Measurements from ENCODE around the gene CRNN. TPM values are rescaled to one million over a fixed set of nuclear protein-coding genes. Genes with fewer than 3 reads are reported as not detected.

CRNN gene
- total RNA-seq, 1 donor from 2014 or later: not detected

DNA sequence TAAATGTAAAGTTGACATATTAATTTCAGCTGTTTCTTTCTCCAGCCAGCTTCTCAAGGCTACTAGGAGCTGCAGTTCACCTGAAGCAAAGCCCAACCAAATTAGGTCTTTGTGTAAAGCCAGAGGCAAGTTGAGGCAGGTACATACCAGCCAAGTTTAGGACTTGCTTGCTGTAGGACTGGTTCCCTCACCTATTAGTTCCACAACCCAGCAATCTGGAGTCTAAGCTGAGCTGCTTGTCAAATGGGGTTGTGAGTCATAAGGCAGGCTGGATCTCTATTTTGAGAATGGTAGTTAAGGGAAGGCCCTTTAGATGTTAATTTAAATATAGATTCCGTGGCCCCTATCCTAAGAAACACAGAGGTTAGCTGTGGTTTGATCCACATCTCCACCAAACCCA is 46.6 kb downstream of the CRNN start:
- intact Hi-C loops (cut with DNase I): no loop called here
- ATAC-seq (no peak), DNase-seq (ENCODE audit: missing footprints) (no peak)

DNA sequence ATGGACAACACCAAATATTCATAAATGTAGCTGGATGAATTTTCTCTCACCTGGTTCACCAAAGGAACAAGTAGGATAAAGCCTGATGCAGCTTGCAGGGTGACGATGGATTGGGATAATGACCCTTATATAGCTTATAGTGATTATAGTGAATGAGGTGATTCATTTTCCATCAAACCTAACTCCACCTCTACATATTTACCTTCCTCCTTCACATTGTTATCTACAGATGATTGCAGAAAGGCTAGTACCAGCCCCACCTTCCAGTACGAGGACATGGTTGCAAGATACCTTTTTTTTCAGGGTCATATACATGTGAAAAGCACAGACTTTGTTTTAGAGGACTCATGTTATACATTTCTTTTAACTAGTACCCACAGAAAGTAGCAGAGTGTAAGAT is 54.2 kb downstream of the CRNN start, which contains the start of gene FLG2:
TSS of gene FLG2 (minus strand) at position 101 of the 400 bp plus-strand sequence. CDS start 1,122 bp downstream, outside the sequence.
- intact Hi-C loops (cut with DNase I): no loop called here
- ATAC-seq: no peak
- no peak for DNase-seq (ENCODE audit: missing footprints)

Other genes starting within 250 kb of the CRNN start
- gene HRNR, start 190.1 kb downstream of the CRNN start, total RNA-seq: not detected
- not detected for gene FLG, start 89.0 kb downstream of the CRNN start, total RNA-seq
- not detected for gene FLG2, start 54.3 kb downstream of the CRNN start, total RNA-seq
- not detected for gene LCE5A, start 96.5 kb upstream of the CRNN start, total RNA-seq
- gene CRCT1, start 100.2 kb upstream of the CRNN start, total RNA-seq: not detected
- not detected for gene LCE3E, start 152.5 kb upstream of the CRNN start, total RNA-seq
- not detected for gene LCE3D, start 166.3 kb upstream of the CRNN start, total RNA-seq
- gene LCE3C, start 186.0 kb upstream of the CRNN start, total RNA-seq: not detected
- gene LCE3B, start 199.5 kb upstream of the CRNN start, total RNA-seq: not detected
- not detected for gene LCE3A, start 208.8 kb upstream of the CRNN start, total RNA-seq
- gene LCE2D, start 249.1 kb upstream of the CRNN start, total RNA-seq: not detected